SK-N-MC (cell line): ENCODE measurements around the gene SLC9A9.

ENCODE experiments used
- EZH2 ChIP-seq: fragments of 200-600 bp; sonication (generic); IDR thresholded peaks from one replicate; pipeline ENCODE4 v1.6.1; 2017; ENCODE audit warnings: antibody characterized with exemption
- POLR2AphosphoS5 ChIP-seq: IDR thresholded peaks from 2 replicates; pipeline ENCODE4 v1.6.1; 2012; ENCODE audit warnings: mild to moderate bottlenecking, low read depth, low read length, borderline replicate concordance

DNA sequence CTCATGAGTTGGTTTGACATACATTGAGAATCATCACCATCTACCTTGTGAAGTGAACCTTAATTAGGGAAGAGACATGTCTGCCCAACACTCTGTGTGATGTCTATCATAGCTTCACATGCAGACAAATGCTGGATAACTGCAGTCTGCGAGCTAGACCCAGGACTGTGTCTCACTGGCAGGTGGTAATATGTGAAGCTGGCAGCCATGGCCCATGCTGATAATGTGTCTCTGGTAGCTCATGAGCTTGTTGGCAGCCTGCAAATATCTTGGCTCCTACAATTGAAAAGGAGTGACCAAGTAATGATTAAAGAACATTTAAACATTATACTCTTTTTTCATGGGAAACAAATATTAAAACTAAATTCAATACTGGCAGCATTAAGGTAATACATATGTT is 493.9 kb downstream of the SLC9A9 start:
- no peak for TF ChIP-seq POLR2AphosphoS5
- TF ChIP-seq EZH2: no peak
